Measurements from ENCODE around the gene CTPS1. TPM values are rescaled to one million over a fixed set of nuclear protein-coding genes. Genes with fewer than 3 reads are reported as not detected.

The CTPS1 gene
- total RNA-seq, 4 donors from 2014 or later, result 30.9 to 70.1 (median 51.3) TPM

- H3K27me3 ChIP-seq, result no peaks in the 10 kb centered on the region
- TF ChIP-seq POLR2A (IDR thresholded peaks at IDR 0.05) (no peak), CTCF (IDR thresholded peaks at IDR 0.05) (no peak)
- intact Hi-C loops (cut with DNase I; ENCODE audit: low total_unique reads), result no loop called here
- H3K36me3 ChIP-seq, result no peaks in the 10 kb centered on the region
- DNase-seq, result no peak
- no peaks in the 10 kb centered on the region for H3K4me1 ChIP-seq
- no peak overlapping the region for H3K4me3 ChIP-seq
- H3K9me3 ChIP-seq, result no peaks in the 10 kb centered on the region
- no peak overlapping the region for H3K27ac ChIP-seq
Observed at GRCh38 chr1:41010345-41010744, 30.8 kb downstream of the CTPS1 start.

- intact Hi-C loops (cut with DNase I; ENCODE audit: low total_unique reads), result no loop called here
- Histone ChIP-seq H3K4me1 (no peaks in the 10 kb centered on the region), H3K27me3 (no peaks in the 10 kb centered on the region), H3K9me3 (no peaks in the 10 kb centered on the region), H3K4me3 (no peak overlapping the region), H3K36me3 (no peaks in the 10 kb centered on the region), H3K27ac (no peak overlapping the region)
- TF ChIP-seq POLR2A (IDR thresholded peaks at IDR 0.05) (no peak), CTCF (IDR thresholded peaks at IDR 0.05) (no peak)
- no peak for DNase-seq
Observed at GRCh38 chr1:41013024-41013423, 33.5 kb downstream of the CTPS1 start.

GRCh38 chr1:41013796-41014195 is 34.3 kb downstream of the CTPS1 start:
- intact Hi-C loops (cut with DNase I; ENCODE audit: low total_unique reads), result no loop called here
- Histone ChIP-seq H3K27ac (peak overlapping the region in 1 of 2 donors; percentile 30), H3K9me3 (no peaks in the 10 kb centered on the region), H3K36me3 (no peaks in the 10 kb centered on the region), H3K4me3 (no peak overlapping the region), H3K4me1 (no peaks in the 10 kb centered on the region), H3K27me3 (no peaks in the 10 kb centered on the region)
- no peak for DNase-seq
- TF ChIP-seq CTCF (IDR thresholded peaks at IDR 0.05) (no peak), POLR2A (IDR thresholded peaks at IDR 0.05) (no peak)

- no peak overlapping the region for H3K27ac ChIP-seq
- no peaks in the 10 kb centered on the region for H3K4me1 ChIP-seq
- DNase-seq, result no peak
- no peak overlapping the region for H3K4me3 ChIP-seq
- intact Hi-C loops (cut with DNase I; ENCODE audit: low total_unique reads), result no loop called here
- H3K36me3 ChIP-seq, result no peaks in the 10 kb centered on the region
- no peak for TF ChIP-seq CTCF (IDR thresholded peaks at IDR 0.05)
- no peak for TF ChIP-seq POLR2A (IDR thresholded peaks at IDR 0.05)
- H3K9me3 ChIP-seq, result no peaks in the 10 kb centered on the region
- H3K27me3 ChIP-seq, result no peaks in the 10 kb centered on the region
Observed at GRCh38 chr1:41014871-41015270, 35.4 kb downstream of the CTPS1 start.

GRCh38 chr1:41015281-41015896 is 35.9 kb downstream of the CTPS1 start:
- no peak for DNase-seq
- H3K36me3 ChIP-seq, result no peaks in the 10 kb centered on the region
- no peaks in the 10 kb centered on the region for H3K9me3 ChIP-seq
- H3K4me1 ChIP-seq, result no peaks in the 10 kb centered on the region
- intact Hi-C loops (cut with DNase I; ENCODE audit: low total_unique reads), result no loop called here
- TF ChIP-seq CTCF (IDR thresholded peaks at IDR 0.05), result no peak
- TF ChIP-seq POLR2A (IDR thresholded peaks at IDR 0.05), result no peak
- no peak overlapping the region for H3K4me3 ChIP-seq
- H3K27ac ChIP-seq, result no peak overlapping the region
- H3K27me3 ChIP-seq, result no peaks in the 10 kb centered on the region

Data from uterus (tissue), 4 donors.